ENCODE data around the gene ZBTB16.

Gene ZBTB16

DNA sequence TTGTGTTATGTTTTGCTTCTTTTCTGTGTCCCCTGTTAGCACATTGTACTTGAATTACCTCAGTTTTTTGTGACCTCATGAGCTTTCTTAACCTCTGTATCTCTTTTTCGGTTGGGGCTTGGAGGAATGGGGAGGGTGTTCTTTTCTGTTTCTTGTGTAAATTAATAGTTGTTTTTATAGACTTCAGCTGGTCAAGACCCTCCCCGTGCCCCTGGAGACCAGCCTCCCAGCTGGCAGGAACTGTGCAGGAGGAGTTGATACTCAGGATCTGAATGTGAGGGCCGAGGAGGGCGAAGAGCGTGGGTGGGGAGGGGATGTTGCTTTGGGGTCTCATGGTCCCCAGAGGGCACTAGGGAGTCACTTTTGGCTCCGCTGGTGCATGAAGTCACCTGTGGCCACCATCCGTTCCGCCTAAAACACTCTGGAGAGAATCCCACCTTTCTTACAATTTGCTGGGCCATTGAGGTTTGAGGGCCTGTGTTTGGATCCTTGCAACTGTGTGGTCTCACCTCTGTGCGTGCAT, 192.4 kb downstream of the ZBTB16 start:
- DNase-seq: no peak

DNA sequence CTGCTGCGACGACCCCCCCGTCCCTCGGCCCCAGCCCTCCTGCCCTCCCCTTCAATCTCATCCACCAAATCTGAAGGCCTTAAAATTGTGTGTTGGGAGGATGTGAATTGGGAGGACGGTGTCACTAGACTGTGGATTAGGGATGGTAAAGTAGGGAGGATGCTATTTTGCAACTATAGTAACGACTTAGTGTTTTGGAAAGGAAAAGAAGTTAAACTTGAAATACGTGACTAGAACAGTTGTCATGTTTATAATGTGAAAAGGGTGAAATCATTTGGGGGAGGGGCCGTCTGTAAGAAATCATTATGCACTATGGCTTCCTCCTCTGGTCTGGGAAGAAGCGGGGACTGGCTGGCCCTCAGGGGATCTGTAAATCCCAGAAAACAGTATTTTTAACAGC, 193.3 kb downstream of the ZBTB16 start:
- DNase-seq: no peak

DNA sequence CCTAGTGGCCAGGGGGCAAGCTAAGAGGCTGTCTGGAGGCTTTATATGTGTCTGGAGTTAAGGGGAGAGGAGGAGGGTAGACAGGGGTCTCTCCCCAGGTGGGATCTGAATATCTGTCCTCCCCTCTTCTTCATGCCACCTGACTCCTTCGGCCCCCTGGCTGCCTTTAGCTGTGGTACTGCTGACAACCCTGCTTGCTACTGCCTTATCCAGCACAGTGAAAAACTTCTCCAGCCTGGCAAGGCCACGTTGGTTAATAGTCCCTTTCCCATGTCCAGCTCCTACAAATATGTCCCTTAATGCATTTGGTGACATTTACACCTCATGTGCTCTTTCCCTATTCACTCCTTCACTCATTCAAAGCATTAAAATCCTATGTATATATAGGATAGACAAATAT, 194.3 kb downstream of the ZBTB16 start:
- DNase-seq: no peak

- no peak for DNase-seq
These were observed 195.1 kb downstream of the ZBTB16 start for GRCh38 chr11:114254571-114255146.

- DNase-seq: no peak
These were observed 195.8 kb downstream of the ZBTB16 start for GRCh38 chr11:114255289-114255688.

DNA sequence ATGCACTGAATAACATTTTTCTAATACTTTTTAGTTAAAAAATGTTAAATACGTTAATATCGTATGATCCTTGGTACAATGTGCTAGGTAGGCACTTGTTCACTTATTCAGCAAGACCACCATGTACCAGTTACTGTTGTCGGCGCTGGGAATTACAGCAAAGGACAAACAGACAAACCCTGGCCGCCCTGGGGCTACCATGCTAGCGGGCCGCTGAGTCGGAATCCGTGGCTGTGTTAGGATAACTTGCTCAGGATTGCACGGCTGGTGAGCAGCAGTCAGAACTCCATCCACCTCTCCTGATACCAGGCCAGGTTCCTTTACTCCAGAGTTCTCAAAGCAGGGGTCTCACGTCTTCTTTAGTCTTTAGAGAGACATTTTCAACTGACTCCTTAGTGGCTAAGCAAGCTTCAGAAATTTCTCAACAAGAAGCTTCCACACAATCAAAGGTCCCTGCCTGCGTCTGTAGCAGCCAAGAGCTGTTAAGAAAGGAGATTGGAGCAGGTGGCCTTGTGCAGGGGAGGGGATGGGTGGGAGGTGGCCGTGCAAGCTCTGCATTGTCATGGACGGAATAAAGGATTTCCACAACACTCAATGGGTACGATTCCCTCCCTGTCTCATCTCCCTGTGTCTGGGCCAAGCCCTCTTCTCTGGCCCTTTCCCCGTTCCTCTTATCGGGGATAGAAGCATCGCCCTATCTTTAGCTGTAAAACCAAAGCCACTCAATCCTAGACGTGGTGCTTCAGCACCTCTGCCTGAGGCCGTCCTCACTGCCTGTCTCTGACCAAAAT, 196.9 kb downstream of the ZBTB16 start:
- DNase-seq: no peak

DNA sequence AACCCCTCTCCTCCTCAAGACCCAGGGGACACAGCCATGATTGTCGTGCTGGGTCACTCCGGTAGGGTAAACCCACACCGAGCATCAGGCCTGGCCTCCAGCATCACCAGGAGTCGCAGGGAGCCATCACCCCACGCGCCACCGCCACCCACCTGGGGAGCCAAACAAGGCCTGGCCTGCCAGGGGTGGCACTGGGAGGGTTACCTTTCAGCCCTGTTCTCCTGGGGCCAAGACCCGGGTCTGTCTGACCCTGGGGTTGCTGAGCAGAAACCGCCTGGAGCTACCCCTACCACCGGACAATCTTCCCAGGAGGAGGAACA, 197.4 kb downstream of the ZBTB16 start:
- no peak for DNase-seq

DNA sequence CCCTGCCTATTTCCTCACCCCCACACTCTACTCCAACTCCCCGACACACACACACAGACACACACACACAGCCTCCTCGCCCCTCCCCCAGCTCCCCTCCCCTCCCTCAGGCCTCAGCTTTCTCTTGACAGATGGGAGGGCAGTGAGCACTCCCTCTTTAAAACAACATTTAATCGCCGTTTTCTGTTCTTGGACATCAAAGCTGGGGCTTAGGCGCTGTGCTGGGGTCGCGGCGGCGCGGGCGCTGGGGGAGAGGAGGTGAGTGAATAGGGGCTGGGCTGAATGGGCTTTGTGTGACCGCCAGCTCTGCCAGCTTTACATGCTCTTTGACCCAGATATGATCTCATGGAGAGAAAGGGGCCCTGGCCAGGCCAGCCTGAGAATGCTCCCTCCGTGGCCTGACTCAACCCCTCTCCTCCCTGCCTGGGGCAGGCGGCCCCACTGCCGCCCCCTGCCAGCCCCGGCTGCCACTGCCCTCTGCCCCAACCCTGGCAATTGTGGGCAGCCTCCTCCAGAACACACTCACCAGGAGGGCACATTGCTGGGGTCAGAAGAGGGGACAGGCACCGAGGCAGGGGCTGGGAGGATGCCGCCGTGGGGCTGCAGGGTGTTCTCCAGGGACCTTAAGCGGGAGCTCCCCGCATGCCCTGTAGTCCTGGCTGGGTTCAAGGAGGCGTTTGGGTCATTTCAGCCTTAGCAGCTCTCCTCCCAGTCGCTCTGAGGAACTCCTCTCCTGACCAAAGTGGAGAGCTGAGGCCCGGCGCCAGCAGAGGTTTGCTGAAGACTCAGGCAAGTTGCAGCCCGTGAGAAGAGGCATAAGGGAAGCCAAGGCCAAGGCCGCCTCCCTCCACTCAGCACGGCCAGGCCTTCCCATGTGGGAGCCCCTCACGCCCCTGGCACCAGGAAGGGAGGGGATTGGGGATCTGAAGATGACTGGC, 198.4 kb downstream of the ZBTB16 start:
- DNase-seq: no peak

DNA sequence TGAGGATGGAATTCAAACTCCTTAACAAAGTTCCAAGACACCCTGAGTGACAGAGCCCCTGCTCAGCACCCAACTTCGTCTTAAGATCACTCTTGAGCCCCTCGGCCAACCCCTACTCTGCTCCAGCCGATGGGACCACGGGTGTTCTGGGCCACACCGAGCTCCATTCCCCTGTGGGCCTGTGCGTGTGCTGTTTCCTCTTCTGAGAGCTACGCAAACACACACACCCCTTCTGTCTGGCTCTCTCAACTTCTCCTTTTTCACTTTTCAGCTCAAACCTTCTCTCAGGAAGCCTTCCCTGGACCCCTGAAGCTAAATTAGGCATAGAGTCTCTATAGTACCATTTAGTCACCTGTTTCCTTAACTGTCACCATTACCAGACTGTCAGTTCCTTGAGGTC, 199.2 kb downstream of the ZBTB16 start:
- no peak for DNase-seq

DNA sequence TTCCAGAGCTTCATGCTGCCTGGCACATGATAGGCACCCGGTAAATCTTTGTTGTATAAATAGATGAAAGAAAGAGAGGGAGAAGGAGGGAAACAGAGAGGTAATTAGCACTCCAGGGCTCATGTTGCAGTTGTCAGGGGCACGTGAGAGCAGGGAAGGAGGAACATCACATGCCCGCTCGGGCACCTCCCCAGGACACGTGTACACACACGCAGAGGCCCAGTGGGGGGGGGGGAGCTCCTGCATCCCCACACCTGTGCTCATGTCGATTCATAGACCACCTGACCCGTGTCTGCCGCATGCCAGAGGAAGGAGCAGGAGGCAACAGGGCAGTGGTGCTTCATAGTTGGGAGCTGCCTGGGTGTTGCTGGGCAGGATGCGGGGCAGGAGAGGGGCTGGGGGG, 199.6 kb downstream of the ZBTB16 start:
- no peak for DNase-seq

GRCh38 chr11:114259551-114259983, 200.1 kb downstream of the ZBTB16 start:
- DNase-seq: no peak

GRCh38 chr11:114260077-114260476, 200.6 kb downstream of the ZBTB16 start:
- DNase-seq: no peak

- DNase-seq: no peak
These were observed 201.0 kb downstream of the ZBTB16 start for GRCh38 chr11:114260483-114260882.

- DNase-seq: no peak
These were observed 202.3 kb downstream of the ZBTB16 start for GRCh38 chr11:114261791-114262190.

- DNase-seq: peak; percentile 26
These were observed 203.4 kb downstream of the ZBTB16 start for GRCh38 chr11:114262681-114263512.

DNA sequence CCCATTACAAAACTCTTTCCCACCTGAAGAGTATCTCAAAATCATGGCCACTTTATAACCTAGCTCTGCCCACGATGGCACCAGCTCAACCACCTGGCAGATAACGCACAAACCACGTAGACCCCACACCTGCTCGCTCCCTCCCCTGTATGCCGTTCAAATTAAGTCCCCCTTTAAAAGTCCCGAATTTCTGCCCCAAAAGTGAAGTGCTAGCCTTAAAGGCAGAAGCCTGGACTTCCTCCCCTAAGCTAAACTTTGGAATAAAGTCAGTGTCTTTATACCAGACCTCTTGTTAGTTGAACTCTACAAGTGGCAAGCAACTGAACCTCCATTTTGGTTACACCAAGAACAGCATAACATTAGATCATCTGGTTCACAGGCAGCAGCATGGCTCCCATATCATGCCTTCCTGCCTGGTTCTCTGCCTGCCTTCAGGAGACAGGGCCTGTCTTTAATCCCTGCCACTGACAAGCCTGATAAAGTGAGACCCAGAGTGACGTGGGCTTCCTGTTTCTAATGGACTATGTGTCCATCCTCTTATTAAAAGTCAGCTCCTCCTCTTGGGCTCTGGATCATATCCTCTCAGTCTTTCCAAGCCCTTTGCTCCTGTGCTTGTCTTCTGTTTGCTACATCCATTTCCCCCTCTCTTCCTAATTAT, 204.1 kb downstream of the ZBTB16 start:
- no peak for DNase-seq

GRCh38 chr11:114264381-114264780, 204.9 kb downstream of the ZBTB16 start:
- no peak for DNase-seq

GRCh38 chr11:114265122-114265878, 205.8 kb downstream of the ZBTB16 start:
- no peak for DNase-seq

DNA sequence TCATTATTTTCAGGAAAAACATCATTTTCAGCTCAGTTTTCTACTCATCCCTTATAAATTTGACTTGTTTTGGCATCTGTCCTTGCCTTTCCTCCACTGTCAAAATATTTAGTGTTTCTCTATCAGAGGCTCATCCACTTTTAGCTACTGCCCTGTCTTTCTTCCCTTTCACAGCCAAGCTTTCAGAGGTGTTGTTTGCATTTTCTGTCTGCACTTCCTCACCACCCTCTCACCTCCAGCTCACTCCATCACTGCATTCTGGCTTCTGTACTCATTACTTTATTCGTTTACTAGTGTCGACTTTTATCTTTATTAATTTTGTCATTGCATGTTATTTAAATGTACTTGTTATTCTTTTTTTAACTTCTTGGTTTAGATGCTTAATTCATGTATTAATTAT, 210.0 kb downstream of the ZBTB16 start:
- DNase-seq: no peak

DNA sequence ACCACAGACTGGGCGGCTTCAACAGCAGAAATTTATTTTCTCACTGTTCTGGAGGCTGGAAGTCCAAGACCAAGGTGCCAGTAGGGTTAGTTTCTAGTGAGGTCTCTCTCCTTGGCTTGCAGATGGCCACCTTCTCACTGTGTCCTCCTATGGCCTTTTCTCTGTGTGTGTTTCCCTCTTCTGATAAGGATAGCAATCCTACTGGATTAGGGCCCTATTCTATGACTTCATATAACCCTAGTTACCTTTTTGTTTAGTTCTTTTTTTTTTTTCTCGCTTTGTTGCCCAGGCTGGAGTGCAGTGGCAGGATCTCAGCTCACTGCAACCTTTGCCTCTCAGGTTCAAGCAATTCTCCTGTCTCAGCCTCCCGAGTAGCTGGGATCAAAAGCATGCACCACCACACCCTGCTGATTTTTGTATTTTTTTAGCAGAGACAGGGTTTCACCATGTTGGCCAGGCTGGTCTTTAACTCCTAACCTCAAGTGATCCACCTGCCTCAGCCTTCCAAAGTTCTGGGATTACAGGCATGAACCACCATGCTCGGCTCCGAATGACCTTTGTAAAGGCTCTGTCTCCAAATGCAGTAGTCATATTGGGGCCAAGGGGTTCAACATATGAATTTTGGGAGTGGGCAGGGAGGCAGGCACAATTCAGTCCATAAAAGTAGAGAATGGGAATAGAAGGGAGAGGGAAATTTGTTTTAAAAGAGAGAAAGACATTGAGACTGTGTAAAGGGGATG, 211.2 kb downstream of the ZBTB16 start:
- DNase-seq: no peak

DNA sequence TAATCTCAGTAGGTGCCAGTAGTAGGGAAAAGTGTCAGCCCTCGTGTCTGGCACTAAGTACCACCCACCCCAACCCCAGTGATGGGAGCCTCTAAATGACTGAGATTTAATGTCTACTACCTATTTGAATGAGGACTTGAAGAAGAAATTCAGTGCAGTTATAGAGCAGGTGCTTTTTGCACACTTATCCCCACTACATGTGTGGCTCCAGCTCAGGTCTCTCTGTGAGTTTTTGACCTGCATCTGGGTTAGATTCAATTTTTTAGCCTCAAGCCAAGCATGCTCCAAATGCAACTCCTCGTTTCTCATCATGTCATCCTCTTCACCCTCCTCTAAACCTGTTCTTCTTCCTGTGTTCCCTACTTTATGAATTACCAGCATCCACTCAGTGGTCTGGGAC, 211.8 kb downstream of the ZBTB16 start:
- DNase-seq: no peak

All from NCI-H2107 (cell line).